ENCODE measurements around the gene HAUS8. TPM values are rescaled to one million over a fixed set of nuclear protein-coding genes. Genes with fewer than 3 reads are reported as not detected.

Gene HAUS8
- total and polyA plus RNA-seq, 2 of the 8 experiments (the other 6 are each of a cell fraction or from before 2014, with no cell fraction given), result 18.4 to 23.2 TPM

GRCh38 chr19:17095141-17095919 is 20.1 kb upstream of the HAUS8 start:
- no peak for FAIRE-seq
- no peak overlapping the region for H4K91ac ChIP-seq (replicated peaks; ENCODE audit: insufficient read length, low read length)
- H3K14ac ChIP-seq (ENCODE audit: insufficient read length), result no peak overlapping the region
- no peak overlapping the region for H2AK5ac ChIP-seq (ENCODE audit: low read depth, low read length)
- H3K27ac ChIP-seq (ENCODE audit: low read depth, low read length), result no peak overlapping the region
- POLR2A ChIA-PET (ENCODE audit: partially characterized antibody), result interaction anchor here (1.0 kb wide), 1 partner anchor 10 kb away, joined by 3 read pairs; no protein-coding TSS in a partner anchor
- H3K9me3 ChIP-seq (ENCODE audit: insufficient read depth in 2 of 2, low read depth in 1 of 2, low read length in 1 of 2), result no peaks in the 10 kb centered on the region
- no peak overlapping the region for H2BK120ac ChIP-seq (replicated peaks; ENCODE audit: low read depth, low read length)
- H4K20me1 ChIP-seq (replicated peaks in 1 of 2; ENCODE audit: control insufficient read depth in 1 of 2, insufficient read depth in 2 of 2, low read length in 2 of 2), result peaks cover 0 to 12% of the 10 kb centered on the region in 2 experiments
- no peaks in the 10 kb centered on the region for H3K27me3 ChIP-seq (replicated peaks in 1 of 4; ENCODE audit: control insufficient read depth in 3 of 4, extremely low read depth in 1 of 4, insufficient read depth in 3 of 4, low read length in 3 of 4)
- H4K5ac ChIP-seq (ENCODE audit: insufficient read length, low read depth, low read length), result no peak overlapping the region
- no peak overlapping the region for H2BK12ac ChIP-seq (ENCODE audit: low read depth, low read length)
- H3K23ac ChIP-seq (ENCODE audit: insufficient read length), result no peak overlapping the region
- no peak overlapping the region for H3K4ac ChIP-seq (replicated peaks; ENCODE audit: insufficient read length, low read depth, low read length)
- CTCF ChIA-PET (ENCODE audit: partially characterized antibody), result interaction anchor here (0.6 to 2.9 kb wide), 4 partner anchors 8 to 229 kb away, joined by 3 to 8 read pairs (median 4); no protein-coding TSS in a partner anchor
- H2BK5ac ChIP-seq (ENCODE audit: low read depth, low read length), result no peak overlapping the region
- H3K23me2 ChIP-seq (ENCODE audit: low read depth, low read length), result no peaks in the 10 kb centered on the region
- no peak overlapping the region for H3K9ac ChIP-seq (replicated peaks in 1 of 4; ENCODE audit: extremely low read depth in 1 of 4, low read depth in 3 of 4, low read length in 3 of 4)
- 94% methylated on average over 23 of the region's 23 CpGs; no CpG with 5 or more reads in 1 of the 2 experiments for WGBS, 2 experiments (ENCODE audit: extremely low coverage in 1 of 2, insufficient coverage in 1 of 2, insufficient read length in 1 of 2, insufficient replicate concordance in 2 of 2, low coverage in 1 of 2, low lambda C conversion rate in 2 of 2, missing lambda C conversion rate in 1 of 2)
- no peak overlapping the region for H3K4me2 ChIP-seq (ENCODE audit: insufficient read depth in 1 of 2, low read depth in 2 of 2, low read length in 2 of 2)
- peaks cover 0 to 5% (median 1%) of the 10 kb centered on the region in 4 experiments; a peak in 1 of 7 replicates for H3K4me1 ChIP-seq (replicated peaks in 1 of 4; ENCODE audit: control insufficient read depth in 3 of 4, insufficient read depth in 4 of 4, low read length in 3 of 4)
- no peak overlapping the region for H2AFZ ChIP-seq (ENCODE audit: low read length)
- H3K56ac ChIP-seq (replicated peaks; ENCODE audit: insufficient read length, low read depth, low read length), result no peak overlapping the region
- no peaks in the 10 kb centered on the region for H3K36me3 ChIP-seq (ENCODE audit: control insufficient read depth in 2 of 4, insufficient read depth in 4 of 4, low read length in 3 of 4)
- H3K79me2 ChIP-seq (ENCODE audit: control insufficient read depth in 1 of 2, insufficient read depth in 2 of 2, low read length in 2 of 2), result peaks cover 0 to 42% of the 10 kb centered on the region in 2 experiments; a peak in 3 of 4 replicates
- H4K8ac ChIP-seq (ENCODE audit: extremely low read depth, insufficient read depth, low read length), result no peak overlapping the region
- H2BK15ac ChIP-seq (ENCODE audit: low read length), result no peak overlapping the region
- H3K79me1 ChIP-seq (ENCODE audit: low read depth, low read length), result peaks cover 23% of the 10 kb centered on the region
- H2BK20ac ChIP-seq (ENCODE audit: low read length), result no peak overlapping the region
- DNase-seq (ENCODE audit: low read depth in 1 of 2, low spot score in 2 of 2), result no peak
- no peak overlapping the region for H3K4me3 ChIP-seq (ENCODE audit: extremely low read depth in 1 of 4, insufficient read depth in 2 of 4, low read depth in 3 of 4, low read length in 4 of 4)
- no peak overlapping the region for H3K18ac ChIP-seq (ENCODE audit: extremely low read depth, low read length)
- TF ChIP-seq POLR2A (IDR thresholded peaks at IDR 0.05; ENCODE audit: control extremely low read depth in 1 of 2, low read depth in 2 of 2, low read length in 2 of 2) (no peak), EP300 (IDR thresholded peaks at IDR 0.05; ENCODE audit: borderline replicate concordance in 1 of 2, low read depth in 2 of 2, low read length in 2 of 2) (no peak), NRF1 (IDR thresholded peaks at IDR 0.05; ENCODE audit: low read depth, low read length) (no peak), SRF (IDR thresholded peaks at IDR 0.05; ENCODE audit: low read depth, low read length) (no peak), JUND (IDR thresholded peaks at IDR 0.05; ENCODE audit: low read length) (no peak), RAD21 (IDR thresholded peaks at IDR 0.05 in 1 of 2, conservative IDR thresholded peaks at IDR 0.05 in 1 of 2; ENCODE audit: low read depth in 2 of 2, low read length in 2 of 2) (no peak)
- TF ChIP-seq, protein P1, sequence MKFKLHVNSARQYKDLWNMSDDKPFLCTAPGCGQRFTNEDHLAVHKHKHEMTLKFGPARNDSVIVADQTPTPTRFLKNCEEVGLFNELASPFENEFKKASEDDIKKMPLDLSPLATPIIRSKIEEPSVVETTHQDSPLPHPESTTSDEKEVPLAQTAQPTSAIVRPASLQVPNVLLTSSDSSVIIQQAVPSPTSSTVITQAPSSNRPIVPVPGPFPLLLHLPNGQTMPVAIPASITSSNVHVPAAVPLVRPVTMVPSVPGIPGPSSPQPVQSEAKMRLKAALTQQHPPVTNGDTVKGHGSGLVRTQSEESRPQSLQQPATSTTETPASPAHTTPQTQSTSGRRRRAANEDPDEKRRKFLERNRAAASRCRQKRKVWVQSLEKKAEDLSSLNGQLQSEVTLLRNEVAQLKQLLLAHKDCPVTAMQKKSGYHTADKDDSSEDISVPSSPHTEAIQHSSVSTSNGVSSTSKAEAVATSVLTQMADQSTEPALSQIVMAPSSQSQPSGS (IDR thresholded peaks at IDR 0.05; ENCODE audit: low read length), result no peak

Measured in H1 (cell line).